PC-3 (cell line): ENCODE results near the gene NDUFB5. TPM values are rescaled to one million over a fixed set of nuclear protein-coding genes. Genes with fewer than 3 reads are reported as not detected.

Source experiments
- ATAC-seq: fragments of 200-7000 bp; cut with Tn5 transposase; 2 replicates; pipeline ENCODE4 v1.9.1; 2020; ENCODE audit warnings: mild to moderate bottlenecking, moderate library complexity
- BruUV-seq: library from RNA; stranded (reverse); fragments of 400-500 nt; replicated peaks from 2 replicates; lab custom pipeline; 2021; lab: Mats Ljungman, UMichigan
- CTCF ChIA-PET: fragments of 300-600 bp; sonication (Branson Sonifier 250); formaldehyde crosslinking; loops from one replicate; lab custom pipeline; 2022; ENCODE audit warnings: antibody characterized with exemption; lab: Charles Lee
- POLR2A ChIA-PET: fragments of 300-600 bp; sonication (Branson Sonifier 250); formaldehyde crosslinking; loops from one replicate; lab custom pipeline; 2022; ENCODE audit warnings: antibody characterized with exemption; ENCODE audit not compliant: unreplicated experiment; lab: Charles Lee
- DNase-seq: peaks from one replicate; pipeline ENCODE4 v3.0.0-alpha.2; 2015
- H2AFZ ChIP-seq: fragments of 300-600 bp; sonication (generic); 2 replicates; pipeline ENCODE4 v1.6.0; 2016; ENCODE audit warnings: antibody characterized with exemption, low read length
- H3F3A ChIP-seq: fragments of 300-600 bp; sonication (generic); one replicate; pipeline ENCODE4 v1.6.0; 2017; ENCODE audit warnings: antibody characterized with exemption, low read length, control low read depth, mild to moderate bottlenecking; ENCODE audit not compliant: unreplicated experiment
- H3K27ac ChIP-seq: fragments of 300-600 bp; sonication (generic); 2 replicates; pipeline ENCODE4 v1.5.1; 2016; ENCODE audit warnings: mild to moderate bottlenecking, low read length
- H3K27me3 ChIP-seq: fragments of 300-600 bp; sonication (generic); 2 replicates; pipeline ENCODE4 v1.6.1; 2016; ENCODE audit warnings: low read length, mixed read lengths
- H3K36me3 ChIP-seq: fragments of 300-600 bp; sonication (generic); 2 replicates; pipeline ENCODE4 v1.6.1; 2016; ENCODE audit warnings: low read depth, mixed run types, low read length, mixed read lengths
- H3K4me1 ChIP-seq: fragments of 300-600 bp; sonication (generic); 2 replicates; pipeline ENCODE4 v1.5.1; 2016; ENCODE audit warnings: low read length; ENCODE audit not compliant: insufficient read depth
- H3K4me2 ChIP-seq: fragments of 300-600 bp; sonication (generic); 2 replicates; pipeline ENCODE4 v1.6.0; 2016; ENCODE audit warnings: low read length
- H3K4me3 ChIP-seq: fragments of 300-600 bp; sonication (generic); 2 replicates; pipeline ENCODE4 v1.5.1; 2016; ENCODE audit warnings: mild to moderate bottlenecking, low read length, mixed read lengths
- H3K79me2 ChIP-seq: fragments of 300-600 bp; sonication (generic); 2 replicates; pipeline ENCODE4 v1.6.1; 2017; ENCODE audit warnings: low read length, mixed read lengths
- H3K9ac ChIP-seq: fragments of 300-600 bp; sonication (generic); 2 replicates; pipeline ENCODE4 v1.6.0; 2016; ENCODE audit warnings: mild to moderate bottlenecking, low read length
- H3K9me2 ChIP-seq: fragments of 300-600 bp; sonication (generic); replicated peaks from 2 replicates; pipeline ENCODE4 v1.6.1; 2016; ENCODE audit warnings: mixed run types, low read length, mixed read lengths
- H3K9me3 ChIP-seq: fragments of 300-600 bp; sonication (generic); 2 replicates; pipeline ENCODE4 v1.6.1; 2016; ENCODE audit warnings: low read length, mixed read lengths
- H4K20me1 ChIP-seq: fragments of 300-600 bp; sonication (generic); 2 replicates; pipeline ENCODE4 v1.6.1; 2016; ENCODE audit warnings: low read length, mixed read lengths
- EZH2 ChIP-seq: fragments of 300-600 bp; sonication (generic); IDR thresholded peaks from one replicate; pipeline ENCODE4 v1.6.1; 2017; ENCODE audit warnings: antibody characterized with exemption, mild to moderate bottlenecking, low read length; ENCODE audit not compliant: unreplicated experiment
- EZH2phosphoT487 ChIP-seq: fragments of 300-600 bp; sonication (generic); IDR thresholded peaks from 2 replicates; pipeline ENCODE4 v1.6.1; 2018; ENCODE audit warnings: mild to moderate bottlenecking, antibody characterized with exemption, low read length, borderline replicate concordance
- intact Hi-C: fragments of 100-400 bp; cut with micrococcal nuclease; formaldehyde crosslinking; loops from 2 replicates; pipeline ENCODE4 v1.9.0; 2023
- total RNA-seq: library from RNA; depleted of rRNA; stranded (reverse); fragments of >200 nt; gene quantifications from 2 replicates; pipeline ENCODE4 v1.2.3, GENCODE V29; 2014
- TF ChIP-seq, protein P1 (sequence below): fragments of 300-600 bp; sonication (generic); conservative IDR thresholded peaks from 2 replicates; pipeline ENCODE4 v1.5.1; 2017; ENCODE audit warnings: antibody characterized with exemption, low read depth, mild to moderate bottlenecking, low read length

The NDUFB5 gene
- total RNA-seq, 1 experiment from 2014 or later = 126 TPM

- DNase-seq = peak; percentile 69
- Histone ChIP-seq H4K20me1 (peaks cover 12% of the 10 kb centered on the region), H3K36me3 (no peaks in the 10 kb centered on the region), H3K4me2 (peak overlapping the region; percentile 89), H3K27ac (peak overlapping the region; percentile 30), H3F3A (no peaks in the 10 kb centered on the region), H3K9ac (peak overlapping the region; percentile 87), H3K4me1 (peaks cover 23% of the 10 kb centered on the region), H2AFZ (peak overlapping the region; percentile 63), H3K9me2 (no peaks in the 10 kb centered on the region), H3K27me3 (no peaks in the 10 kb centered on the region), H3K9me3 (no peaks in the 10 kb centered on the region), H3K79me2 (peaks cover 51% of the 10 kb centered on the region), H3K4me3 (peak overlapping the region; percentile 89)
- BruUV-seq = no TSS peak
- ChIA-PET POLR2A (interaction anchor here (0.7 kb wide), 1 partner anchor 136 kb away, joined by 3 read pairs; no protein-coding TSS in a partner anchor), CTCF (interaction anchor here (1.1 kb wide), 1 partner anchor 133 kb away, joined by 4 read pairs; no protein-coding TSS in a partner anchor)
- TF ChIP-seq, protein P1, sequence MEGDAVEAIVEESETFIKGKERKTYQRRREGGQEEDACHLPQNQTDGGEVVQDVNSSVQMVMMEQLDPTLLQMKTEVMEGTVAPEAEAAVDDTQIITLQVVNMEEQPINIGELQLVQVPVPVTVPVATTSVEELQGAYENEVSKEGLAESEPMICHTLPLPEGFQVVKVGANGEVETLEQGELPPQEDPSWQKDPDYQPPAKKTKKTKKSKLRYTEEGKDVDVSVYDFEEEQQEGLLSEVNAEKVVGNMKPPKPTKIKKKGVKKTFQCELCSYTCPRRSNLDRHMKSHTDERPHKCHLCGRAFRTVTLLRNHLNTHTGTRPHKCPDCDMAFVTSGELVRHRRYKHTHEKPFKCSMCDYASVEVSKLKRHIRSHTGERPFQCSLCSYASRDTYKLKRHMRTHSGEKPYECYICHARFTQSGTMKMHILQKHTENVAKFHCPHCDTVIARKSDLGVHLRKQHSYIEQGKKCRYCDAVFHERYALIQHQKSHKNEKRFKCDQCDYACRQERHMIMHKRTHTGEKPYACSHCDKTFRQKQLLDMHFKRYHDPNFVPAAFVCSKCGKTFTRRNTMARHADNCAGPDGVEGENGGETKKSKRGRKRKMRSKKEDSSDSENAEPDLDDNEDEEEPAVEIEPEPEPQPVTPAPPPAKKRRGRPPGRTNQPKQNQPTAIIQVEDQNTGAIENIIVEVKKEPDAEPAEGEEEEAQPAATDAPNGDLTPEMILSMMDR = peak; percentile 37; the same call in 1 of the 2 replicates
- TF ChIP-seq EZH2phosphoT487 (no peak), EZH2 (no peak)
- peak; percentile 64 for ATAC-seq
- intact Hi-C loops = loop anchor here (2.0 to 5.0 kb wide), 4 partner anchors 41 to 596 kb away; partner anchors contain the start of genes MRPL47, NDUFB5 and PIK3CA
Observed at GRCh38 chr3:179563271-179563783, 41.3 kb upstream of the NDUFB5 start.

DNA sequence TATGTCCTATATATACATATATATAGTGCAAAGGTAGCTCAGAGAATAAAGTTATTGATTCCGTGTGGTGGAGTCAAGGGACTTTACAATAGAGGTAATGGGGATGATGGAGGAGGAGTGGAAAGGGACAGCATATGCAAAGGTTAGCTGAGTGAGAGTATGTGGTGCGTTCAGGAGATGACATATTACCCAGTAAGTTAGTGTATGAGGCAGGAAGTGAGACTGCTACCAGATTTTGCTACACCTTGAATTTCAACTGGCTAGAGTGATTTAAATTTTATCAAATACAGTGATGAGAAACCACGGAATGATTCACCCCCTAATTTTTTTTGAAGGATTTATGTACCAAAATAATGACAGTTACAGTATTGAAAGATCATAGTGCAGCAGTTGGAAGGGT lies 39.1 kb upstream of the NDUFB5 start:
- Histone ChIP-seq H3K27ac (no peak overlapping the region), H3K36me3 (peaks cover 9% of the 10 kb centered on the region; the same call in 1 of the 2 replicates), H3K9ac (no peak overlapping the region), H2AFZ (no peak overlapping the region), H3K4me2 (peak overlapping the region; percentile 4; the same call in 1 of the 2 replicates), H3K9me3 (no peaks in the 10 kb centered on the region), H3K79me2 (peaks cover 64% of the 10 kb centered on the region), H4K20me1 (peaks cover 23% of the 10 kb centered on the region), H3K27me3 (no peaks in the 10 kb centered on the region), H3K9me2 (no peaks in the 10 kb centered on the region), H3F3A (no peaks in the 10 kb centered on the region), H3K4me3 (no peak overlapping the region), H3K4me1 (peaks cover 23% of the 10 kb centered on the region)
- TF ChIP-seq EZH2phosphoT487 = no peak
- TF ChIP-seq EZH2 = no peak
- TF ChIP-seq, protein P1 = no peak
- ChIA-PET POLR2A (no interaction called here), CTCF (no interaction called here)
- intact Hi-C loops = no loop called here
- BruUV-seq = no TSS peak
- DNase-seq (peak; percentile 36), ATAC-seq (no peak)

GRCh38 chr3:179580992-179581391 lies 23.6 kb upstream of the NDUFB5 start:
- ChIA-PET POLR2A (no interaction called here), CTCF (no interaction called here)
- no peak overlapping the region for H3K9ac ChIP-seq
- no peaks in the 10 kb centered on the region for H3K79me2 ChIP-seq
- H3K4me1 ChIP-seq = no peaks in the 10 kb centered on the region
- H3K27ac ChIP-seq = no peak overlapping the region
- H3K4me3 ChIP-seq = no peak overlapping the region
- intact Hi-C loops = no loop called here
- H3K9me2 ChIP-seq = no peaks in the 10 kb centered on the region
- H2AFZ ChIP-seq = no peak overlapping the region
- H4K20me1 ChIP-seq = no peaks in the 10 kb centered on the region
- no peaks in the 10 kb centered on the region for H3K9me3 ChIP-seq
- no peak overlapping the region for H3K4me2 ChIP-seq
- TF ChIP-seq EZH2phosphoT487 = no peak
- TF ChIP-seq, protein P1 = no peak
- TF ChIP-seq EZH2 = no peak
- DNase-seq (no peak), ATAC-seq (no peak)
- BruUV-seq = no TSS peak
- H3K27me3 ChIP-seq = no peaks in the 10 kb centered on the region
- H3F3A ChIP-seq = no peaks in the 10 kb centered on the region
- peaks cover 58% of the 10 kb centered on the region for H3K36me3 ChIP-seq
